ENCODE results near the gene TMEM132D. TPM values are rescaled to one million over a fixed set of nuclear protein-coding genes. Genes with fewer than 3 reads are reported as not detected.

Gene TMEM132D
- total and polyA plus RNA-seq, 2 donors (not counting 3 experiments of a cell fraction or from before 2014, with no cell fraction given), result not detected

- ChIA-PET CTCF (no interaction called here), POLR2A (no interaction called here)
- no peaks in the 10 kb centered on the region for H3K27me3 ChIP-seq (ENCODE audit: control insufficient read depth in 2 of 2, insufficient read depth in 2 of 2, low read length in 2 of 2)
- no peak overlapping the region for H3K27ac ChIP-seq (ENCODE audit: insufficient read depth, low read depth, low read length)
- TF ChIP-seq EZH2 (IDR thresholded peaks at IDR 0.05; ENCODE audit: borderline replicate concordance, low read depth, low read length, severe bottlenecking), result no peak
- no peak for TF ChIP-seq MYC (IDR thresholded peaks at IDR 0.05; ENCODE audit: low read depth, low read length)
- TF ChIP-seq GATA2 (IDR thresholded peaks at IDR 0.05; ENCODE audit: insufficient read depth, insufficient read length, low read depth, low read length), result no peak
- TF ChIP-seq JUN (IDR thresholded peaks at IDR 0.05; ENCODE audit: borderline replicate concordance, insufficient read depth, insufficient read length, low read depth), result no peak
- TF ChIP-seq, protein P1, sequence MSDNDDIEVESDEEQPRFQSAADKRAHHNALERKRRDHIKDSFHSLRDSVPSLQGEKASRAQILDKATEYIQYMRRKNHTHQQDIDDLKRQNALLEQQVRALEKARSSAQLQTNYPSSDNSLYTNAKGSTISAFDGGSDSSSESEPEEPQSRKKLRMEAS (IDR thresholded peaks at IDR 0.05; ENCODE audit: insufficient read depth, insufficient read length), result no peak
- no peak for TF ChIP-seq POLR2A (IDR thresholded peaks at IDR 0.05; ENCODE audit: low read depth, low read length)
- no peak for TF ChIP-seq CTCF (IDR thresholded peaks at IDR 0.05; ENCODE audit: extremely low read depth in 1 of 2, insufficient read depth in 1 of 2, low read depth in 1 of 2, low read length in 2 of 2)
- TF ChIP-seq FOS (IDR thresholded peaks at IDR 0.05; ENCODE audit: borderline replicate concordance, insufficient read depth, low read length), result no peak
- TF ChIP-seq POLR2AphosphoS5 (IDR thresholded peaks at IDR 0.05; ENCODE audit: insufficient read depth, low read depth, low read length), result no peak
- BruUV-seq (replicated peaks), result no TSS peak
- H4K20me1 ChIP-seq (replicated peaks; ENCODE audit: control insufficient read depth, extremely low read depth, insufficient read depth, low read length), result no peaks in the 10 kb centered on the region
- H2AFZ ChIP-seq (ENCODE audit: low read depth, low read length), result no peak overlapping the region
- H3K9me3 ChIP-seq (replicated peaks; ENCODE audit: control insufficient read depth, insufficient read depth, low read length), result peaks cover 7% of the 10 kb centered on the region
- no peaks in the 10 kb centered on the region for H3K79me2 ChIP-seq (ENCODE audit: control insufficient read depth, insufficient read depth, low read length)
- no peak overlapping the region for H3K4me2 ChIP-seq (ENCODE audit: insufficient read depth, low read length)
- no peak overlapping the region for H3K9ac ChIP-seq (replicated peaks; ENCODE audit: extremely low read depth, insufficient read depth, low read length)
- H3K36me3 ChIP-seq (ENCODE audit: control insufficient read depth in 2 of 2, extremely low read depth in 1 of 2, insufficient read depth in 2 of 2, low read length in 2 of 2), result no peaks in the 10 kb centered on the region
- DNase-seq (ENCODE audit: low read depth, low spot score) (no peak), FAIRE-seq (no peak)
- no peaks in the 10 kb centered on the region for H3K9me1 ChIP-seq (replicated peaks; ENCODE audit: control insufficient read depth, extremely low read depth, insufficient read depth, low read length)
- H3K4me1 ChIP-seq (ENCODE audit: control insufficient read depth, extremely low read depth, insufficient read depth, low read length), result no peaks in the 10 kb centered on the region
- dilution Hi-C loops (cut with MboI; ENCODE audit: extremely low pct_ligation_motif_present, low sequenced_read_pairs) (no loop called here), intact Hi-C loops (cut with micrococcal nuclease) (no loop called here)
- no peak overlapping the region for H3K4me3 ChIP-seq (replicated peaks in 1 of 3; ENCODE audit: insufficient read depth in 1 of 3, low read depth in 1 of 3, low read length in 3 of 3)
These were observed 740.0 kb downstream of the TMEM132D start for GRCh38 chr12:129163861-129164260.
